Lower leg skin (tissue), 4 donors: Measurements from ENCODE around the gene THSD8. TPM values are rescaled to one million over a fixed set of nuclear protein-coding genes. Genes with fewer than 3 reads are reported as not detected.
A peak's percentile ranks its signal among the peaks of the same experiment; 100 is the strongest.

Experiments
- DNase-seq, 2 donors: peaks; one replicate each; pipeline ENCODE4 v3.0.0-alpha.2; 2019; ENCODE audit warnings: low spot score in 2 of 2
- H3K4me3 ChIP-seq: fragments of 200-600 bp; sonication (generic); 2 replicates; pipeline ENCODE4 v1.5.1; 2017; ENCODE audit warnings: mild to moderate bottlenecking, low read depth; ENCODE audit not compliant: poor library complexity, severe bottlenecking
- POLR2A ChIP-seq, 2 donors: fragments of 450-650 bp; IDR thresholded peaks; one replicate each; pipeline ENCODE4 v1.6.1; 2016 to 2017; ENCODE audit warnings: antibody characterized with exemption in 2 of 2, mild to moderate bottlenecking in 1 of 2, moderate library complexity in 1 of 2
- WGBS, 2 donors: methylation state at CpG; one replicate each; pipeline ENCODE4 v1.1.5; 2018; 5-methylcytosine and 5-hydroxymethylcytosine counted together
- intact Hi-C: fragments of 100-400 bp; cut with DNase I; formaldehyde crosslinking; loops from one replicate; pipeline ENCODE4 v1.15.0; 2023; ENCODE audit warnings: low total_unique reads
- total RNA-seq, 4 donors: library from RNA; depleted of rRNA; stranded (reverse); fragments of >200 nt; gene quantifications; one replicate each; pipeline ENCODE4 v1.1.0, GENCODE V29; 2016
- TF ChIP-seq, protein P1 (sequence below), 3 donors: fragments of 450-650 bp; IDR thresholded peaks; one replicate each; pipeline ENCODE4 v1.5.1; 2016; ENCODE audit warnings: antibody characterized with exemption in 3 of 3, mild to moderate bottlenecking in 3 of 3, moderate library complexity in 2 of 3

THSD8 gene
- total RNA-seq, 4 donors from 2014 or later, result 1.6 TPM; not detected in 3

DNA sequence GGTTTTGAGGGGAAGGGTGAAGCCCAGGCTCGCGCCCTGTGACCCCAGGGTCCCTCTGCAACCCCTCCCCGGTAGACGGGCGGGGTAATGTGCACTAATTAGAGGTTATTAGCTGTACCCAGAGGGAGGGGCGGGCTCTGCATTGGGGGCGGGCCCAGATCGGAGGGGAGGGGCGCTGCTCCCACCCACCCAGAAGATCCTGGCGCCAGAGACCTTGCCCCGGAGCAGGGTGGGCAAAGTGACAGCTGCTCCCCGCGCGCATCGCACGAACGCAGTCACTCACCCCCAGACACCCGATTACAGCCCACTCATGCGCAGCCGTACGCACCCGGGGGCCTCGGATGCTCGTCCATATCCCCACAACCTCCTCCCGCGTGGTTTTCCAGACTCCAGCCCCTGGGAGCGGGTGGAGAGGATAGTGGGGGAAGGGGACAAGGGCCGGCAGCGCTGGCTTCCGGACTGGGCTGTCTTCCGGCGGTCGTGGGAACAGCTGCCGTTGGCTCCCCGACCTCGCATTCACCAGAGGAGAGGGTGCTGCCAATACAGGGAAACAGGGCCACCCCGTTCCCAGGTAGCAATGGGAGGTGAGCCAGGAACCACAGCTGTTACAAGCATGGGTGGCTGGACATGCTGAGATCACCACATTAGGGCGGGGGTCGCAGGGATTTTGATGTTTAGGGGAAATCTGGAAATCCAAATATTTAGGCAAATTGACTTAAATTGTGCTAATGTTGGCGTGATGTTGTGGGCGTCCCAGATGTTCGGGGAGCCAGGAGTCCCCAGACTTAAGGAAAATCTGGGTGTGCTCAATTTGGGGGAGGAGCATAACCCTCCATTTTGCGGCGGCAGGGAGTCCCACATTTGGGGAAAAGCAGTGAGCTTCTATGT lies 23.6 kb upstream of the THSD8 start:
- 1% methylated on average over 22 to 43 of the region's 44 CpGs for WGBS, 2 donors
- intact Hi-C loops, result no loop called here
- peak; percentile 70 to 94 for DNase-seq

DNA sequence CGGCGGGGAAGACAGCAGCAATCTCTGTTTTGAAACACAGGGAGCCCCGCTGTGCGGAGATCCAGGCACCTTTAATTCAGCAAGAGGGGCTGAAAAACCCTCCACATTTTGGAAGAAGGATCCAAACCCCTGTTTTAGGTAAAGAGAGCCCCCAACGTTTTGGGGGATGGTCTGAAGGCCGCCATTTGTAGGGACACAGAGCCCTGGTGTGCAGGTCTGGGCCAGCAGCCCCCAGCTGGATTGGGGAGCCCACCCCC lies 23.0 kb upstream of the THSD8 start:
- DNase-seq, result no peak
- no peak for TF ChIP-seq POLR2A (IDR thresholded peaks at IDR 0.05)
- TF ChIP-seq, protein P1, sequence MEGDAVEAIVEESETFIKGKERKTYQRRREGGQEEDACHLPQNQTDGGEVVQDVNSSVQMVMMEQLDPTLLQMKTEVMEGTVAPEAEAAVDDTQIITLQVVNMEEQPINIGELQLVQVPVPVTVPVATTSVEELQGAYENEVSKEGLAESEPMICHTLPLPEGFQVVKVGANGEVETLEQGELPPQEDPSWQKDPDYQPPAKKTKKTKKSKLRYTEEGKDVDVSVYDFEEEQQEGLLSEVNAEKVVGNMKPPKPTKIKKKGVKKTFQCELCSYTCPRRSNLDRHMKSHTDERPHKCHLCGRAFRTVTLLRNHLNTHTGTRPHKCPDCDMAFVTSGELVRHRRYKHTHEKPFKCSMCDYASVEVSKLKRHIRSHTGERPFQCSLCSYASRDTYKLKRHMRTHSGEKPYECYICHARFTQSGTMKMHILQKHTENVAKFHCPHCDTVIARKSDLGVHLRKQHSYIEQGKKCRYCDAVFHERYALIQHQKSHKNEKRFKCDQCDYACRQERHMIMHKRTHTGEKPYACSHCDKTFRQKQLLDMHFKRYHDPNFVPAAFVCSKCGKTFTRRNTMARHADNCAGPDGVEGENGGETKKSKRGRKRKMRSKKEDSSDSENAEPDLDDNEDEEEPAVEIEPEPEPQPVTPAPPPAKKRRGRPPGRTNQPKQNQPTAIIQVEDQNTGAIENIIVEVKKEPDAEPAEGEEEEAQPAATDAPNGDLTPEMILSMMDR (IDR thresholded peaks at IDR 0.05), result no peak
- 20 to 23% methylated on average over 6 of the region's 6 CpGs for WGBS, 2 donors
- intact Hi-C loops, result no loop called here
- H3K4me3 ChIP-seq, result no peak overlapping the region

More for the DNA sequence above, 23.6 kb upstream of the THSD8 start:
- peak overlapping the region; percentile 46 for H3K4me3 ChIP-seq
- no peak for TF ChIP-seq POLR2A (IDR thresholded peaks at IDR 0.05)
- TF ChIP-seq, protein P1 (IDR thresholded peaks at IDR 0.05), result no peak

GRCh38 chr19:12779162-12779993 lies 22.5 kb upstream of the THSD8 start:
- H3K4me3 ChIP-seq, result no peak overlapping the region
- TF ChIP-seq POLR2A (IDR thresholded peaks at IDR 0.05), result no peak
- TF ChIP-seq, protein P1 (IDR thresholded peaks at IDR 0.05), result no peak
- peak in 1 of 2 donors; percentile 90 for DNase-seq
- WGBS, 2 donors, result 61 to 68% methylated on average over 12 to 15 of the region's 15 CpGs
- intact Hi-C loops, result no loop called here

DNA sequence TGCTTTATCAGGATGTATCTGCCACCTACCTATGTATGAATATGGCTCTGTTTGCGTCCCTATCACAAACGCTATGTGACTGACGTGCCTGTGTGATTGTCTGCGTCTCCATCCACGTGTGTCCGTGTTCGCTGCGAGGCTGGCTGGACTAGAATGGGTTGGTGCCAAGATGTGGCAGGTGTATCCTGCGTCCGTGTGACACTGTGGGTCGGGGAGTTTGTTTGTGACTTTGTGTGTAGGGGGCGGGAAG lies 19.8 kb upstream of the THSD8 start:
- WGBS, 2 donors, result 1% methylated on average over 12 of the region's 12 CpGs
- TF ChIP-seq, protein P1 (IDR thresholded peaks at IDR 0.05), result no peak
- TF ChIP-seq POLR2A (IDR thresholded peaks at IDR 0.05), result no peak
- peak in 1 of 2 donors; percentile 66 for DNase-seq

DNA sequence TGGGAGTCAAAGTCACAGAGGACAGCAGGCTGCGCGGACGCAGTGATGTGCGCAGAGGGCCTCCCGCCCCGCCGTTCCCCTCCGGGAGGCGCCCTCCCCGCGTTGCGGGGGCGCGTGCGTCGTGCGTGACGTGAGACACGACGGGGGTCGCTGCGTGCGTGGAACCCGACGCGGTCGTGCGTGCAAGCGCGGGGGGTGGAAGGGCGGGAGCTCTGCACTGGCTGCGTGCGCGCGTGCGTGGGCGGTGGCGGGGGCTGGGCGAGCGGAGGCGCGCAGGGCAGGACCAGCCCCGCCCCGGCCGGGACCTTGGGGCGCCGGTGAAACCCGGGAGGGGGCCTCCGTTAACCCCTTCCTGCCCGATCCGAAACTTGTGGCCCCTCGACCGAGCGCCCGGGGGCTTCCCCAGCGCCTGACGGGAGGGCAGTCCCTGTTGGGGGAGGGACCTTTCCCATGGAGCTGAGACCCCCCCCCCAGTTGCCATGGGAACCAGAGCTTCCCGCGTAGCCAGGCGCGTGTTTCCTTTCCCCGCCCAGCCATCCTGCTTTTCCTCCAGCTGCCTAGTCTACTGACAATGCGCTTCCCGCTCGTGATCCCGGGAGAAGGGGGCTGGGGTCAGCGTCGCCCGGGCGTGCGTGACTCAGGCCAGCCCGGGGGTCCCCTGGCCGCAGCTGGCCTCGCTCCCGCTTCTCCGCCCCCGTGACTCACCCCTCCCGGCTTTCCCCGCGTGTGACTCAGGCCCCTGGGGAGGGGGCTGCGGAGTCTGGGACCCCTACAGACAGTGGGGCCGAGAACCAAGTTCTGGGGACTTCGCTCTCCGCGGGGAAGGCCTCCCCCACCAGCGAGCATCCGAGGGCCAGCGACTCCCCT lies 19.2 kb upstream of the THSD8 start:
- intact Hi-C loops, result no loop called here
- 1% methylated on average over 63 to 77 of the region's 88 CpGs for WGBS, 2 donors
- DNase-seq, result peak; percentile 80 to 96

More for the DNA sequence above, 19.8 kb upstream of the THSD8 start:
- intact Hi-C loops, result no loop called here
- H3K4me3 ChIP-seq, result no peak overlapping the region

More for the DNA sequence above, 19.2 kb upstream of the THSD8 start:
- H3K4me3 ChIP-seq, result no peak overlapping the region
- TF ChIP-seq, protein P1 (IDR thresholded peaks at IDR 0.05), result no peak
- no peak for TF ChIP-seq POLR2A (IDR thresholded peaks at IDR 0.05)
